Sigmoid colon (tissue), 7 donors: ENCODE data around the gene FLNB. TPM values are rescaled to one million over a fixed set of nuclear protein-coding genes. Genes with fewer than 3 reads are reported as not detected.

ENCODE experiments used
- DNase-seq: peaks from one replicate; pipeline ENCODE4 v3.0.0-alpha.2; 2019
- H3K27ac ChIP-seq, 4 donors: fragments of 200-600 bp; sonication (generic); one replicate each; pipeline ENCODE4 v1.5.1; 2016 to 2019; ENCODE audit warnings: mild to moderate bottlenecking in 1 of 4
- H3K27me3 ChIP-seq, 3 donors: fragments of 200-600 bp; sonication (generic); one replicate each; pipeline ENCODE4 v1.5.1; 2019; ENCODE audit warnings: mild to moderate bottlenecking in 1 of 3
- H3K36me3 ChIP-seq, 4 donors: fragments of 200-600 bp; sonication (generic); one replicate each; pipeline ENCODE4 v1.5.1; 2016 to 2019
- H3K4me1 ChIP-seq, 4 donors: fragments of 200-600 bp; sonication (generic); one replicate each; pipeline ENCODE4 v1.5.1; 2017 to 2019
- H3K4me3 ChIP-seq, 4 donors: fragments of 200-600 bp; sonication (generic); one replicate each; pipeline ENCODE4 v1.5.1; 2017 to 2019; ENCODE audit warnings: mild to moderate bottlenecking in 2 of 4, moderate library complexity in 1 of 4
- H3K9me3 ChIP-seq, 4 donors: fragments of 200-600 bp in 3 of 4; sonication (generic) in 3 of 4; one replicate each; pipeline versions ENCODE4 v1.5.1 to v1.6.1; 2013 to 2019
- CTCF ChIP-seq, 4 experiments: fragments of 450-650 bp in 3 of 4; fragments of 200-600 bp in 1 of 4; IDR thresholded peaks; one replicate each; pipeline ENCODE4 v1.5.1; 2016 to 2019; ENCODE audit warnings: antibody characterized with exemption in 4 of 4, mild to moderate bottlenecking in 3 of 4, moderate library complexity in 2 of 4
- EP300 ChIP-seq, 4 donors: sonication (generic); formaldehyde crosslinking; IDR thresholded peaks; one replicate each; pipeline ENCODE4 v1.6.1; 2017; ENCODE audit warnings: antibody characterized with exemption in 4 of 4
- POLR2A ChIP-seq, 2 donors: fragments of 450-650 bp; IDR thresholded peaks; one replicate each; pipeline ENCODE4 v1.6.1; 2016; ENCODE audit warnings: antibody characterized with exemption in 2 of 2, mild to moderate bottlenecking in 2 of 2, moderate library complexity in 2 of 2
- POLR2AphosphoS5 ChIP-seq, 4 donors: sonication (generic); formaldehyde crosslinking; IDR thresholded peaks; one replicate each; pipeline ENCODE4 v1.6.1; 2017; ENCODE audit warnings: antibody characterized with exemption in 4 of 4
- WGBS, 2 donors: extraction: QIAGEN DNeasy Blood & Tissue Kit; methylation state at CpG; one replicate each; pipeline ENCODE4 v1.1.7; 2013; 5-methylcytosine and 5-hydroxymethylcytosine counted together
- intact Hi-C: fragments of 100-400 bp; cut with DNase I; formaldehyde crosslinking; loops from one replicate; pipeline ENCODE4 v1.15.1; 2023
- polyA plus RNA-seq, 3 donors: library from polyadenylated mRNA; stranded (reverse); fragments of 200-250 nt; gene quantifications; one replicate each; pipeline ENCODE4 v1.2.3, GENCODE V29; 2013
- total RNA-seq, 4 donors: library from RNA; depleted of rRNA; stranded (reverse); fragments of >200 nt; gene quantifications; one replicate each; pipeline ENCODE4 v1.1.0, GENCODE V29; 2016
- donor health status: healthy with polysubstance abuse.
- donor health status: Bipolar disorder and iron deficiency.
- donor health status: healthy.

Gene FLNB
- total and polyA plus RNA-seq, 7 donors = 51.7 to 277 (median 109) TPM

GRCh38 chr3:58215317-58216025 is 207.2 kb downstream of the FLNB start:
- TF ChIP-seq EP300 (IDR thresholded peaks at IDR 0.05) (no peak), CTCF (IDR thresholded peaks at IDR 0.05) (no peak), POLR2AphosphoS5 (IDR thresholded peaks at IDR 0.05) (no peak), POLR2A (IDR thresholded peaks at IDR 0.05) (no peak)
- Histone ChIP-seq H3K9me3 (no peaks in the 10 kb centered on the region), H3K36me3 (no peaks in the 10 kb centered on the region), H3K4me1 (peaks cover 0 to 11% (median 7%) of the 10 kb centered on the region in 4 donors), H3K27me3 (no peaks in the 10 kb centered on the region), H3K4me3 (no peak overlapping the region), H3K27ac (no peak overlapping the region)
- intact Hi-C loops = loop anchor here (5.0 kb wide), 1 partner anchor 38 kb away; no protein-coding TSS in a partner anchor
- no peak for DNase-seq
- WGBS, 2 donors = 74 to 77% methylated on average over 10 of the region's 10 CpGs

GRCh38 chr3:58216496-58217195 is 208.4 kb downstream of the FLNB start:
- Histone ChIP-seq H3K27me3 (no peaks in the 10 kb centered on the region), H3K4me3 (no peak overlapping the region), H3K9me3 (no peaks in the 10 kb centered on the region), H3K4me1 (peaks cover 0 to 11% (median 7%) of the 10 kb centered on the region in 4 donors), H3K27ac (no peak overlapping the region), H3K36me3 (no peaks in the 10 kb centered on the region)
- DNase-seq = no peak
- 83 to 88% methylated on average over 10 of the region's 10 CpGs for WGBS, 2 donors
- TF ChIP-seq CTCF (IDR thresholded peaks at IDR 0.05) (no peak), POLR2A (IDR thresholded peaks at IDR 0.05) (no peak), POLR2AphosphoS5 (IDR thresholded peaks at IDR 0.05) (no peak), EP300 (IDR thresholded peaks at IDR 0.05) (no peak)
- intact Hi-C loops = loop anchor here (5.0 kb wide), 1 partner anchor 39 kb away; no protein-coding TSS in a partner anchor

GRCh38 chr3:58217209-58217811 is 209.1 kb downstream of the FLNB start:
- H3K27ac ChIP-seq = peak overlapping the region in 1 of 4 donors; percentile 27

GRCh38 chr3:58218904-58219303 is 210.7 kb downstream of the FLNB start:
- H3K27ac ChIP-seq = no peak overlapping the region
- no peak for DNase-seq
- no peaks in the 10 kb centered on the region for H3K27me3 ChIP-seq
- no peaks in the 10 kb centered on the region for H3K9me3 ChIP-seq
- 79 to 89% methylated on average over 1 of the region's 1 CpG for WGBS, 2 donors
- TF ChIP-seq EP300 (IDR thresholded peaks at IDR 0.05) (no peak), CTCF (IDR thresholded peaks at IDR 0.05) (no peak), POLR2AphosphoS5 (IDR thresholded peaks at IDR 0.05) (no peak), POLR2A (IDR thresholded peaks at IDR 0.05) (no peak)
- intact Hi-C loops = loop anchor here (5.0 kb wide), 1 partner anchor 42 kb away; no protein-coding TSS in a partner anchor
- H3K36me3 ChIP-seq = no peaks in the 10 kb centered on the region
- peaks cover 0 to 11% (median 7%) of the 10 kb centered on the region in 4 donors for H3K4me1 ChIP-seq
- H3K4me3 ChIP-seq = no peak overlapping the region

More at GRCh38 chr3:58217209-58217811, 209.1 kb downstream of the FLNB start:
- 19 to 29% methylated on average over 15 of the region's 15 CpGs for WGBS, 2 donors
- no peak overlapping the region for H3K4me3 ChIP-seq
- TF ChIP-seq CTCF (IDR thresholded peaks at IDR 0.05) (peak; percentile 50 to 77 (median 64)), POLR2A (IDR thresholded peaks at IDR 0.05) (no peak)
- peaks cover 0 to 11% (median 7%) of the 10 kb centered on the region in 4 donors for H3K4me1 ChIP-seq
- DNase-seq = peak; percentile 82
- intact Hi-C loops = loop anchor here (5.0 kb wide), 1 partner anchor 40 kb away; no protein-coding TSS in a partner anchor
- H3K27me3 ChIP-seq = no peaks in the 10 kb centered on the region
- no peaks in the 10 kb centered on the region for H3K36me3 ChIP-seq
- H3K9me3 ChIP-seq = no peaks in the 10 kb centered on the region

Other genes with a start within 250 kb of the FLNB start
- gene DNASE1L3, start 202.6 kb downstream of the FLNB start, total RNA-seq = under 1 TPM in 3 of 4 donors, not detected in 1; 0.27 to 0.82 (median 0.71) TPM
- gene DNASE1L3, start 202.6 kb downstream of the FLNB start, polyA plus RNA-seq = 10 to 100 TPM in 2 of 3 donors, 1 to 10 TPM in 1; 9.0 to 69.8 (median 34.7) TPM
- 10 to 100 TPM; 14.7 to 47.4 (median 31.2) TPM for gene ABHD6, start 229.4 kb downstream of the FLNB start, total RNA-seq
- 10 to 100 TPM in 1 of 3 donors, 1 to 10 TPM in 2; 6.0 to 15.4 (median 8.1) TPM for gene ABHD6, start 229.4 kb downstream of the FLNB start, polyA plus RNA-seq